Stimulated activated naive CD4-positive, alpha-beta T cell (primary cell): ENCODE data around the gene MAPT.

Experiments used
- DNase-seq, 6 experiments: peaks; one replicate each; lab custom pipeline; 2025; lab: John Stamatoyannopoulos, UW

MAPT gene

GRCh38 chr17:46031440-46031839 is 137.1 kb downstream of the MAPT start:
- DNase-seq = no peak

GRCh38 chr17:46031920-46032319 is 137.6 kb downstream of the MAPT start:
- DNase-seq = no peak

GRCh38 chr17:46032909-46033308 is 138.6 kb downstream of the MAPT start:
- DNase-seq = no peak

GRCh38 chr17:46033392-46033791 is 139.0 kb downstream of the MAPT start:
- DNase-seq = no peak

GRCh38 chr17:46035112-46035818 is 140.9 kb downstream of the MAPT start:
- no peak for DNase-seq

- no peak for DNase-seq
Measured at GRCh38 chr17:46036491-46036890, 142.1 kb downstream of the MAPT start.

GRCh38 chr17:46037722-46038255 is 143.4 kb downstream of the MAPT start:
- DNase-seq = no peak

- no peak for DNase-seq
Measured at GRCh38 chr17:46038414-46038813, 144.1 kb downstream of the MAPT start.

- DNase-seq = no peak
Measured at GRCh38 chr17:46038937-46039336, 144.6 kb downstream of the MAPT start.

GRCh38 chr17:46039592-46040186 is 145.3 kb downstream of the MAPT start:
- no peak for DNase-seq

- DNase-seq = no peak
Measured at GRCh38 chr17:46042246-46042645, 147.9 kb downstream of the MAPT start.

- DNase-seq = no peak
Measured at GRCh38 chr17:46042925-46043324, 148.6 kb downstream of the MAPT start.

GRCh38 chr17:46043606-46044005 is 149.3 kb downstream of the MAPT start:
- DNase-seq = no peak

GRCh38 chr17:46044286-46044928 is 150.1 kb downstream of the MAPT start:
- DNase-seq = peak in 5 of 6 experiments; percentile 10 to 57 (median 32)

- no peak for DNase-seq
Measured at GRCh38 chr17:46044989-46045388, 150.6 kb downstream of the MAPT start.

GRCh38 chr17:46045639-46046038 is 151.3 kb downstream of the MAPT start:
- DNase-seq = no peak

GRCh38 chr17:46046957-46047356 is 152.6 kb downstream of the MAPT start:
- no peak for DNase-seq

GRCh38 chr17:46047398-46047797 is 153.0 kb downstream of the MAPT start:
- DNase-seq = no peak

GRCh38 chr17:46047856-46048255 is 153.5 kb downstream of the MAPT start:
- DNase-seq = no peak

GRCh38 chr17:46049656-46050055 is 155.3 kb downstream of the MAPT start:
- DNase-seq = no peak

GRCh38 chr17:46053911-46054534 is 159.7 kb downstream of the MAPT start:
- DNase-seq = no peak

- no peak for DNase-seq
Measured at GRCh38 chr17:46056800-46057304, 162.5 kb downstream of the MAPT start.
